H1 (cell line): ENCODE results near the gene LMO2. TPM values are rescaled to one million over a fixed set of nuclear protein-coding genes. Genes with fewer than 3 reads are reported as not detected.

ENCODE experiments used
- CTCF ChIA-PET: fragments of 300-600 bp; sonication (Branson Sonifier 250); formaldehyde crosslinking; loops from one replicate; lab custom pipeline; 2021; ENCODE audit not compliant: partially characterized antibody; lab: Charles Lee
- POLR2A ChIA-PET: fragments of 300-600 bp; sonication (Branson Sonifier 250); formaldehyde crosslinking; loops from one replicate; lab custom pipeline; 2021; ENCODE audit warnings: inconsistent platforms; ENCODE audit not compliant: partially characterized antibody; lab: Charles Lee
- DNase-seq, 2 experiments: peaks; one replicate each; pipeline versions ENCODE4 v3.0.0 to v3.0.0-alpha.2; 2010 to 2022; ENCODE audit warnings: low spot score in 2 of 2, low read depth in 1 of 2, mixed read lengths in 1 of 2
- FAIRE-seq: peaks from 2 replicates; lab custom pipeline; 2011; peaks lifted over from hg19 to GRCh38; lab: Jason Lieb, UNC
- H2AFZ ChIP-seq: 2 replicates; pipeline ENCODE4 v1.8.1; 2012; ENCODE audit warnings: low read length, inconsistent platforms
- H2AK5ac ChIP-seq: 2 replicates; pipeline ENCODE4 v1.6.1; 2013; ENCODE audit warnings: low read depth, low read length
- H2BK120ac ChIP-seq: replicated peaks from 2 replicates; pipeline ENCODE3; 2013; ENCODE audit warnings: low read depth, low read length, inconsistent platforms
- H2BK12ac ChIP-seq: 2 replicates; pipeline ENCODE4 v1.6.1; 2013; ENCODE audit warnings: low read depth, low read length
- H2BK15ac ChIP-seq: 2 replicates; pipeline ENCODE4 v1.6.1; 2013; ENCODE audit warnings: low read length
- H2BK20ac ChIP-seq: 2 replicates; pipeline ENCODE4 v1.6.1; 2013; ENCODE audit warnings: low read length
- H2BK5ac ChIP-seq: 2 replicates; pipeline ENCODE4 v1.6.1; 2013; ENCODE audit warnings: low read depth, low read length
- H3K14ac ChIP-seq: 2 replicates; pipeline ENCODE4 v1.6.1; 2013; ENCODE audit warnings: inconsistent platforms; ENCODE audit not compliant: insufficient read length
- H3K18ac ChIP-seq: 2 replicates; pipeline ENCODE4 v1.6.1; 2013; ENCODE audit warnings: low read length; ENCODE audit errors: extremely low read depth
- H3K23ac ChIP-seq: 2 replicates; pipeline ENCODE4 v1.6.1; 2013; ENCODE audit warnings: inconsistent platforms; ENCODE audit not compliant: insufficient read length
- H3K23me2 ChIP-seq: 2 replicates; pipeline ENCODE4 v1.6.1; 2013; ENCODE audit warnings: low read depth, low read length
- H3K27ac ChIP-seq: 2 replicates; pipeline ENCODE4 v1.6.1; 2011; ENCODE audit warnings: low read depth, low read length, inconsistent platforms
- H3K27me3 ChIP-seq, 4 experiments: replicated peaks in 1 of 4; 1 replicate in 1 of 4; 2 replicates in 3 of 4; pipeline versions ENCODE4 v1.6.1 to v1.8.1; 2011 to 2013; ENCODE audit warnings: low read length in 3 of 4, mild to moderate bottlenecking in 3 of 4, inconsistent platforms in 2 of 4, mixed read lengths in 2 of 4, moderate library complexity in 1 of 4; ENCODE audit not compliant: control insufficient read depth in 3 of 4, insufficient read depth in 3 of 4; ENCODE audit errors: extremely low read depth in 1 of 4
- H3K36me3 ChIP-seq, 4 experiments: 2 replicates each; pipeline versions ENCODE4 v1.6.1 to v1.8.1; 2011 to 2013; ENCODE audit warnings: mild to moderate bottlenecking in 4 of 4, low read length in 3 of 4, moderate library complexity in 2 of 4, control low read depth in 1 of 4, inconsistent platforms in 1 of 4; ENCODE audit not compliant: insufficient read depth in 4 of 4, control insufficient read depth in 2 of 4
- H3K4ac ChIP-seq: replicated peaks from 2 replicates; pipeline ENCODE3; 2013; ENCODE audit warnings: low read length, low read depth, mixed read lengths, inconsistent platforms; ENCODE audit not compliant: insufficient read length
- H3K4me1 ChIP-seq, 4 experiments: replicated peaks in 1 of 4; 1 replicate in 1 of 4; 2 replicates in 3 of 4; pipeline versions ENCODE4 v1.6.1 to v1.8.1; 2011 to 2013; ENCODE audit warnings: low read length in 3 of 4, inconsistent platforms in 2 of 4, mixed read lengths in 1 of 4; ENCODE audit not compliant: insufficient read depth in 4 of 4, control insufficient read depth in 3 of 4
- H3K4me2 ChIP-seq, 2 experiments: 2 replicates each; pipeline versions ENCODE4 v1.6.1 to v1.8.1; 2011 to 2013; ENCODE audit warnings: low read depth in 2 of 2, low read length in 2 of 2, control low read depth in 1 of 2, inconsistent platforms in 1 of 2, mild to moderate bottlenecking in 1 of 2; ENCODE audit not compliant: insufficient read depth in 1 of 2
- H3K4me3 ChIP-seq, 4 experiments: fragments of 200-600, 300-600 bp in 1 of 4; sonication (generic), shearing (Covaris generic), sonication (Bioruptor Twin) in 1 of 4; 2 replicates each; pipeline versions ENCODE4 v1.5.1 to v1.8.1; 2011 to 2016; ENCODE audit warnings: low read length in 4 of 4, low read depth in 3 of 4, control low read depth in 2 of 4, inconsistent platforms in 2 of 4, mild to moderate bottlenecking in 2 of 4, mixed read lengths in 1 of 4, moderate library complexity in 1 of 4; ENCODE audit not compliant: insufficient read depth in 2 of 4; ENCODE audit errors: extremely low read depth in 1 of 4
- H3K56ac ChIP-seq: replicated peaks from 2 replicates; pipeline ENCODE3; 2013; ENCODE audit warnings: low read depth, mild to moderate bottlenecking, mixed read lengths, low read length, inconsistent platforms; ENCODE audit not compliant: insufficient read length
- H3K79me1 ChIP-seq: 2 replicates; pipeline ENCODE4 v1.6.1; 2013; ENCODE audit warnings: low read depth, low read length, control low read depth
- H3K79me2 ChIP-seq, 2 experiments: 2 replicates each; pipeline versions ENCODE4 v1.6.1 to v1.8.1; 2012 to 2013; ENCODE audit warnings: low read length in 2 of 2, mild to moderate bottlenecking in 2 of 2, inconsistent platforms in 1 of 2; ENCODE audit not compliant: insufficient read depth in 2 of 2, control insufficient read depth in 1 of 2
- H3K9ac ChIP-seq, 4 experiments: replicated peaks in 1 of 4; 1 replicate in 1 of 4; 2 replicates in 3 of 4; pipeline versions ENCODE4 v1.6.1 to v1.8.1; 2011 to 2013; ENCODE audit warnings: low read depth in 3 of 4, low read length in 3 of 4, control low read depth in 2 of 4, mild to moderate bottlenecking in 2 of 4, moderate library complexity in 2 of 4, inconsistent platforms in 1 of 4; ENCODE audit errors: extremely low read depth in 1 of 4
- H3K9me3 ChIP-seq, 2 experiments: 2 replicates each; pipeline versions ENCODE4 v1.6.1 to v1.8.1; 2012 to 2013; ENCODE audit warnings: mild to moderate bottlenecking in 2 of 2, moderate library complexity in 2 of 2, control low read depth in 1 of 2, inconsistent platforms in 1 of 2, low read depth in 1 of 2, low read length in 1 of 2, mixed read lengths in 1 of 2; ENCODE audit not compliant: insufficient read depth in 2 of 2
- H4K20me1 ChIP-seq, 2 experiments: replicated peaks in 1 of 2; 2 replicates each; pipeline versions ENCODE3 to v1.8.1; 2011 to 2013; ENCODE audit warnings: inconsistent platforms in 2 of 2, low read length in 2 of 2, mild to moderate bottlenecking in 1 of 2; ENCODE audit not compliant: insufficient read depth in 2 of 2, control insufficient read depth in 1 of 2
- H4K5ac ChIP-seq: 2 replicates; pipeline ENCODE4 v1.6.1; 2013; ENCODE audit warnings: low read length, low read depth, mixed read lengths, inconsistent platforms; ENCODE audit not compliant: insufficient read length
- H4K8ac ChIP-seq: 2 replicates; pipeline ENCODE4 v1.8.0; 2013; ENCODE audit warnings: mild to moderate bottlenecking, moderate library complexity, low read length, inconsistent platforms; ENCODE audit not compliant: insufficient read depth; ENCODE audit errors: extremely low read depth
- H4K91ac ChIP-seq: replicated peaks from 2 replicates; pipeline ENCODE3; 2013; ENCODE audit warnings: low read length, mixed read lengths, inconsistent platforms; ENCODE audit not compliant: insufficient read length
- BACH1 ChIP-seq: IDR thresholded peaks from 2 replicates; pipeline ENCODE4 v1.6.1; 2012; ENCODE audit warnings: low read length, improper control_type of control experiment
- HDAC2 ChIP-seq, 2 experiments: fragments of 300-600 bp in 1 of 2; sonication (generic) in 1 of 2; IDR thresholded peaks; 2 replicates each; pipeline ENCODE4 v1.6.1; 2011 to 2012; ENCODE audit warnings: low read depth in 2 of 2, low read length in 2 of 2, mild to moderate bottlenecking in 2 of 2, moderate library complexity in 2 of 2, borderline replicate concordance in 1 of 2, inconsistent platforms in 1 of 2
- WGBS, 2 experiments: shearing (Covaris generic) in 1 of 2; methylation state at CpG; one replicate each; pipeline versions ENCODE4 v1.1.6 to v1.1.7; 2013 to 2015; ENCODE audit warnings: low lambda C conversion rate in 2 of 2, mixed read lengths in 2 of 2, inconsistent platforms in 1 of 2, low coverage in 1 of 2, missing lambda C conversion rate in 1 of 2; ENCODE audit not compliant: insufficient replicate concordance in 2 of 2, insufficient coverage in 1 of 2, insufficient read length in 1 of 2; ENCODE audit errors: extremely low coverage in 1 of 2, missing lambda C conversion rate in 1 of 2; 5-methylcytosine and 5-hydroxymethylcytosine counted together
- polyA plus RNA-seq, 7 experiments: library from polyadenylated mRNA; depleted of rRNA in 3 of 7; stranded (reverse) in 5 of 7; unstranded in 2 of 7; fragments of >200 nt in 5 of 7; fragments of 200-250 nt in 2 of 7; gene quantifications; 1 replicate in 5 of 7; 2 replicates in 1 of 7; 4 replicates in 1 of 7; pipeline versions ENCODE4 v1.2.1 to v1.2.3, GENCODE V29; 2011 to 2013; ENCODE audit warnings: missing spikeins in 2 of 7, mixed read lengths in 2 of 7
- total RNA-seq: library from RNA; stranded (reverse); fragmentation: NEBNext Ultra II Directional; extraction: Animal tissue kit (Norgen Biotek cat#: 25700); gene quantifications from 2 replicates; pipeline ENCODE4 v1.2.1, GENCODE V29; 2021
- TF ChIP-seq, protein P1 (sequence below): IDR thresholded peaks from 2 replicates; pipeline ENCODE4 v1.6.1; 2012; ENCODE audit warnings: low read length, inconsistent platforms
- TF ChIP-seq, protein P2 (sequence below), 3 experiments: IDR thresholded peaks; 1 replicate in 2 of 3; 2 replicates in 1 of 3; pipeline versions ENCODE4 v1.5.1 to v1.6.1; 2011; ENCODE audit warnings: low read length in 3 of 3, mild to moderate bottlenecking in 3 of 3, inconsistent platforms in 2 of 3, low read depth in 1 of 3, moderate library complexity in 1 of 3; ENCODE audit not compliant: insufficient read depth in 1 of 3; ENCODE audit errors: control extremely low read depth in 1 of 3

Gene LMO2
- total and polyA plus RNA-seq, 2 of the 8 experiments (the other 6 are each of a cell fraction or from before 2014, with no cell fraction given): 1.6 to 2.7 TPM

GRCh38 chr11:33920838-33921613, 29.1 kb upstream of the LMO2 start:
- Histone ChIP-seq H2AK5ac (no peak overlapping the region), H3K4me3 (no peak overlapping the region), H3K14ac (no peak overlapping the region), H3K23me2 (no peaks in the 10 kb centered on the region), H3K27me3 (no peaks in the 10 kb centered on the region), H3K79me1 (no peaks in the 10 kb centered on the region), H3K56ac (no peak overlapping the region), H2BK120ac (no peak overlapping the region), H2BK15ac (no peak overlapping the region), H4K5ac (no peak overlapping the region), H4K20me1 (no peaks in the 10 kb centered on the region), H2BK20ac (no peak overlapping the region), H2AFZ (no peak overlapping the region), H3K27ac (no peak overlapping the region), H3K79me2 (no peaks in the 10 kb centered on the region), H4K8ac (no peak overlapping the region), H3K18ac (no peak overlapping the region), H2BK12ac (no peak overlapping the region), H3K4me1 (no peaks in the 10 kb centered on the region), H4K91ac (no peak overlapping the region), H3K9me3 (no peaks in the 10 kb centered on the region), H3K23ac (no peak overlapping the region), H3K4ac (no peak overlapping the region), H2BK5ac (no peak overlapping the region), H3K9ac (no peak overlapping the region), H3K4me2 (no peak overlapping the region), H3K36me3 (no peaks in the 10 kb centered on the region)
- DNase-seq: no peak
- 90% methylated on average over 8 of the region's 8 CpGs; no CpG with 5 or more reads in 1 of the 2 experiments for WGBS, 2 experiments
- CTCF ChIA-PET: interaction anchor here (1.0 kb wide), 1 partner anchor 112 kb away, joined by 3 read pairs; no protein-coding TSS in a partner anchor
- FAIRE-seq: no peak
- TF ChIP-seq, protein P1, sequence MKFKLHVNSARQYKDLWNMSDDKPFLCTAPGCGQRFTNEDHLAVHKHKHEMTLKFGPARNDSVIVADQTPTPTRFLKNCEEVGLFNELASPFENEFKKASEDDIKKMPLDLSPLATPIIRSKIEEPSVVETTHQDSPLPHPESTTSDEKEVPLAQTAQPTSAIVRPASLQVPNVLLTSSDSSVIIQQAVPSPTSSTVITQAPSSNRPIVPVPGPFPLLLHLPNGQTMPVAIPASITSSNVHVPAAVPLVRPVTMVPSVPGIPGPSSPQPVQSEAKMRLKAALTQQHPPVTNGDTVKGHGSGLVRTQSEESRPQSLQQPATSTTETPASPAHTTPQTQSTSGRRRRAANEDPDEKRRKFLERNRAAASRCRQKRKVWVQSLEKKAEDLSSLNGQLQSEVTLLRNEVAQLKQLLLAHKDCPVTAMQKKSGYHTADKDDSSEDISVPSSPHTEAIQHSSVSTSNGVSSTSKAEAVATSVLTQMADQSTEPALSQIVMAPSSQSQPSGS: no peak
- TF ChIP-seq, protein P2, sequence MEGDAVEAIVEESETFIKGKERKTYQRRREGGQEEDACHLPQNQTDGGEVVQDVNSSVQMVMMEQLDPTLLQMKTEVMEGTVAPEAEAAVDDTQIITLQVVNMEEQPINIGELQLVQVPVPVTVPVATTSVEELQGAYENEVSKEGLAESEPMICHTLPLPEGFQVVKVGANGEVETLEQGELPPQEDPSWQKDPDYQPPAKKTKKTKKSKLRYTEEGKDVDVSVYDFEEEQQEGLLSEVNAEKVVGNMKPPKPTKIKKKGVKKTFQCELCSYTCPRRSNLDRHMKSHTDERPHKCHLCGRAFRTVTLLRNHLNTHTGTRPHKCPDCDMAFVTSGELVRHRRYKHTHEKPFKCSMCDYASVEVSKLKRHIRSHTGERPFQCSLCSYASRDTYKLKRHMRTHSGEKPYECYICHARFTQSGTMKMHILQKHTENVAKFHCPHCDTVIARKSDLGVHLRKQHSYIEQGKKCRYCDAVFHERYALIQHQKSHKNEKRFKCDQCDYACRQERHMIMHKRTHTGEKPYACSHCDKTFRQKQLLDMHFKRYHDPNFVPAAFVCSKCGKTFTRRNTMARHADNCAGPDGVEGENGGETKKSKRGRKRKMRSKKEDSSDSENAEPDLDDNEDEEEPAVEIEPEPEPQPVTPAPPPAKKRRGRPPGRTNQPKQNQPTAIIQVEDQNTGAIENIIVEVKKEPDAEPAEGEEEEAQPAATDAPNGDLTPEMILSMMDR (IDR thresholded peaks at IDR 0.05; ENCODE audit: control extremely low read depth in 1 of 3, insufficient read depth in 1 of 3, low read depth in 1 of 3, low read length in 3 of 3): no peak
- TF ChIP-seq HDAC2 (IDR thresholded peaks at IDR 0.05; ENCODE audit: borderline replicate concordance in 1 of 2, low read depth in 2 of 2, low read length in 2 of 2) (no peak), BACH1 (no peak)
- POLR2A ChIA-PET: no interaction called here
